Measurements from ENCODE around the gene SMARCA2.

SMARCA2 gene

DNA sequence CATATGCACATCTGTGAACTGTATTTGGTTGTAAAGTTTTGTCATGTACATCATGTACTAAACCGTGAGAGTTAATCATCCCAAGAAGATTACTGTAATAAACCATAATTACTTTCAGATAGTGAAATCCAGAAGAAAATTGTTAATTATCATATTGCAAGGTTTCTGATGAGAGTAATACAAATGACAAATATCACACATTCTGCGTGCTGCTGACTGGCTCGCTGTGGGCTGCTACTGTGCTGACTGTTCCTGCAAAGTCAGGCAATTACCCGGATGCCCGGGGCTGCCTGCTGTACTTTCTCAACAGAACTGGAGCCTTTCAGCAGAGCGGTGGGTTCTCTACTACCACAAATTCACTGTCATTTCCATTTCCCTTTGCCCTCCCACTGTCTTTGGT, 68.3 kb downstream of the SMARCA2 start:
- no peak overlapping the region for H3K4me2 ChIP-seq (ENCODE audit: low read depth, low read length, poor library complexity, severe bottlenecking)
- TF ChIP-seq, protein P1, sequence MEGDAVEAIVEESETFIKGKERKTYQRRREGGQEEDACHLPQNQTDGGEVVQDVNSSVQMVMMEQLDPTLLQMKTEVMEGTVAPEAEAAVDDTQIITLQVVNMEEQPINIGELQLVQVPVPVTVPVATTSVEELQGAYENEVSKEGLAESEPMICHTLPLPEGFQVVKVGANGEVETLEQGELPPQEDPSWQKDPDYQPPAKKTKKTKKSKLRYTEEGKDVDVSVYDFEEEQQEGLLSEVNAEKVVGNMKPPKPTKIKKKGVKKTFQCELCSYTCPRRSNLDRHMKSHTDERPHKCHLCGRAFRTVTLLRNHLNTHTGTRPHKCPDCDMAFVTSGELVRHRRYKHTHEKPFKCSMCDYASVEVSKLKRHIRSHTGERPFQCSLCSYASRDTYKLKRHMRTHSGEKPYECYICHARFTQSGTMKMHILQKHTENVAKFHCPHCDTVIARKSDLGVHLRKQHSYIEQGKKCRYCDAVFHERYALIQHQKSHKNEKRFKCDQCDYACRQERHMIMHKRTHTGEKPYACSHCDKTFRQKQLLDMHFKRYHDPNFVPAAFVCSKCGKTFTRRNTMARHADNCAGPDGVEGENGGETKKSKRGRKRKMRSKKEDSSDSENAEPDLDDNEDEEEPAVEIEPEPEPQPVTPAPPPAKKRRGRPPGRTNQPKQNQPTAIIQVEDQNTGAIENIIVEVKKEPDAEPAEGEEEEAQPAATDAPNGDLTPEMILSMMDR (conservative IDR thresholded peaks at IDR 0.05; ENCODE audit: low read length), result no peak
- TF ChIP-seq EZH2phosphoT487 (IDR thresholded peaks at IDR 0.05; ENCODE audit: borderline replicate concordance), result no peak
- H3K9me2 ChIP-seq (replicated peaks; ENCODE audit: low read depth, low read length), result no peaks in the 10 kb centered on the region
- H3K4me1 ChIP-seq (ENCODE audit: insufficient read depth, low read length, poor library complexity, severe bottlenecking), result no peaks in the 10 kb centered on the region
- H3K9me3 ChIP-seq (ENCODE audit: insufficient read depth, low read depth, low read length), result no peaks in the 10 kb centered on the region
- no peak overlapping the region for H2AFZ ChIP-seq (ENCODE audit: low read length)
- H3K36me3 ChIP-seq (ENCODE audit: insufficient read depth, low read length), result peaks cover 81% of the 10 kb centered on the region
- no peak overlapping the region for H3K9ac ChIP-seq (ENCODE audit: low read depth, low read length, poor library complexity, severe bottlenecking)
- H4K20me1 ChIP-seq (ENCODE audit: insufficient read depth, low read length, poor library complexity, severe bottlenecking), result no peaks in the 10 kb centered on the region
- H3K79me2 ChIP-seq (ENCODE audit: insufficient read depth, low read length), result no peaks in the 10 kb centered on the region
- H3F3A ChIP-seq (ENCODE audit: low read depth), result no peaks in the 10 kb centered on the region
- no peak overlapping the region for H3K4me3 ChIP-seq (ENCODE audit: low read length, poor library complexity, severe bottlenecking)
- H3K27me3 ChIP-seq (ENCODE audit: insufficient read depth, low read length, poor library complexity, severe bottlenecking), result no peaks in the 10 kb centered on the region

GRCh38 chr9:2085716-2086115, 70.6 kb downstream of the SMARCA2 start:
- Histone ChIP-seq H3K36me3 (ENCODE audit: insufficient read depth, low read length) (peaks cover 83% of the 10 kb centered on the region; the same call in 1 of the 2 replicates), H3K4me2 (ENCODE audit: low read depth, low read length, poor library complexity, severe bottlenecking) (no peak overlapping the region), H3K4me3 (ENCODE audit: low read length, poor library complexity, severe bottlenecking) (no peak overlapping the region), H3K27me3 (ENCODE audit: insufficient read depth, low read length, poor library complexity, severe bottlenecking) (no peaks in the 10 kb centered on the region), H2AFZ (ENCODE audit: low read length) (no peak overlapping the region), H4K20me1 (ENCODE audit: insufficient read depth, low read length, poor library complexity, severe bottlenecking) (no peaks in the 10 kb centered on the region), H3K9ac (ENCODE audit: low read depth, low read length, poor library complexity, severe bottlenecking) (no peak overlapping the region), H3K9me3 (ENCODE audit: insufficient read depth, low read depth, low read length) (no peaks in the 10 kb centered on the region), H3K4me1 (ENCODE audit: insufficient read depth, low read length, poor library complexity, severe bottlenecking) (no peaks in the 10 kb centered on the region), H3K79me2 (ENCODE audit: insufficient read depth, low read length) (no peaks in the 10 kb centered on the region), H3F3A (ENCODE audit: low read depth) (no peaks in the 10 kb centered on the region), H3K9me2 (replicated peaks; ENCODE audit: low read depth, low read length) (no peaks in the 10 kb centered on the region)
- TF ChIP-seq, protein P1 (conservative IDR thresholded peaks at IDR 0.05; ENCODE audit: low read length), result no peak
- TF ChIP-seq EZH2phosphoT487 (IDR thresholded peaks at IDR 0.05; ENCODE audit: borderline replicate concordance), result no peak

DNA sequence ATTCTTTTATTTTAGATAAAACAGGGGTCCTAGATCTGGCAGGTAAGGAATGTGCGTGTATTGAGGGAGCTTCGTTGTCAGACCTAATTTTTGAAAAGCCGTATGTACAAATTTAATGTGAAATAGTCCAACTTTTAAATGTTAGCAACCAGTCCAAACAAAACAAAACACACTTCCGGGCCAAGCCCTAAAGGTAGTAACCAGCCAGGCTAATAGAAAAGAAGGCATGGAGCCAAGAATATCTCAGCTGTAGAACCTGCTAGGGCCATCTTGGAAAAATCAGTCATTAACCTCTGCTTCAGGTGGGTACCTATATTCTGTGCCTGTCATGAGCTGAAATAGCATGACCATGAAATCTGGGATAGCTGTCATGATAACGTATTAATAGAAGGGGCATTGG, 71.0 kb downstream of the SMARCA2 start:
- Histone ChIP-seq H3K27me3 (ENCODE audit: insufficient read depth, low read length, poor library complexity, severe bottlenecking) (no peaks in the 10 kb centered on the region), H3K9ac (ENCODE audit: low read depth, low read length, poor library complexity, severe bottlenecking) (no peak overlapping the region), H3K79me2 (ENCODE audit: insufficient read depth, low read length) (no peaks in the 10 kb centered on the region), H3K36me3 (ENCODE audit: insufficient read depth, low read length) (peaks cover 79% of the 10 kb centered on the region; the same call in 1 of the 2 replicates), H3K9me3 (ENCODE audit: insufficient read depth, low read depth, low read length) (no peaks in the 10 kb centered on the region), H4K20me1 (ENCODE audit: insufficient read depth, low read length, poor library complexity, severe bottlenecking) (no peaks in the 10 kb centered on the region), H3F3A (ENCODE audit: low read depth) (no peaks in the 10 kb centered on the region), H3K4me3 (ENCODE audit: low read length, poor library complexity, severe bottlenecking) (no peak overlapping the region), H2AFZ (ENCODE audit: low read length) (no peak overlapping the region), H3K4me1 (ENCODE audit: insufficient read depth, low read length, poor library complexity, severe bottlenecking) (no peaks in the 10 kb centered on the region), H3K9me2 (replicated peaks; ENCODE audit: low read depth, low read length) (no peaks in the 10 kb centered on the region), H3K4me2 (ENCODE audit: low read depth, low read length, poor library complexity, severe bottlenecking) (no peak overlapping the region)
- TF ChIP-seq, protein P1 (conservative IDR thresholded peaks at IDR 0.05; ENCODE audit: low read length), result no peak
- no peak for TF ChIP-seq EZH2phosphoT487 (IDR thresholded peaks at IDR 0.05; ENCODE audit: borderline replicate concordance)
